Subcutaneous abdominal adipose tissue (tissue), 5 donors: ENCODE results near the gene FAAP20.

ENCODE experiments used
- H3K27ac ChIP-seq: one replicate; pipeline ENCODE4 v1.7.0; 2013; ENCODE audit warnings: low read depth, mild to moderate bottlenecking, inconsistent platforms, low read length, moderate library complexity
- H3K27me3 ChIP-seq, 5 donors: one replicate each; pipeline ENCODE4 v1.7.0; 2013; ENCODE audit warnings: low read length in 5 of 5, inconsistent platforms in 1 of 5; ENCODE audit not compliant: control insufficient read depth in 5 of 5, insufficient read depth in 4 of 5
- H3K36me3 ChIP-seq, 5 donors: one replicate each; pipeline ENCODE4 v1.7.0; 2013; ENCODE audit warnings: low read length in 5 of 5; ENCODE audit not compliant: control insufficient read depth in 5 of 5, insufficient read depth in 5 of 5
- H3K4me1 ChIP-seq, 5 donors: one replicate each; pipeline ENCODE4 v1.7.0; 2013; ENCODE audit warnings: low read length in 5 of 5, mild to moderate bottlenecking in 3 of 5, moderate library complexity in 1 of 5; ENCODE audit not compliant: control insufficient read depth in 5 of 5, insufficient read depth in 5 of 5
- H3K4me3 ChIP-seq, 5 donors: one replicate each; pipeline ENCODE4 v1.7.0; 2013; ENCODE audit warnings: low read length in 5 of 5, low read depth in 1 of 5
- H3K9ac ChIP-seq, 5 donors: one replicate each; pipeline ENCODE4 v1.7.0; 2013; ENCODE audit warnings: low read length in 5 of 5, mild to moderate bottlenecking in 4 of 5, moderate library complexity in 3 of 5
- H3K9me3 ChIP-seq, 5 donors: one replicate each; pipeline ENCODE4 v1.7.0; 2013; ENCODE audit warnings: low read length in 5 of 5; ENCODE audit not compliant: control insufficient read depth in 5 of 5
- donor health status: healthy.
- donor health status: healthy.
- donor health status: healthy.
- donor health status: healthy.
- donor health status: healthy.

FAAP20 gene

GRCh38 chr1:2178875-2179274 is 15.7 kb downstream of the FAAP20 start:
- H3K9me3 ChIP-seq: no peaks in the 10 kb centered on the region
- peaks cover 0 to 18% (median 11%) of the 10 kb centered on the region in 5 donors for H3K27me3 ChIP-seq
- H3K9ac ChIP-seq: no peak overlapping the region
- no peak overlapping the region for H3K4me3 ChIP-seq
- peaks cover 0 to 10% (median 7%) of the 10 kb centered on the region in 5 donors for H3K4me1 ChIP-seq
- H3K27ac ChIP-seq: no peak overlapping the region
- H3K36me3 ChIP-seq: no peaks in the 10 kb centered on the region

DNA sequence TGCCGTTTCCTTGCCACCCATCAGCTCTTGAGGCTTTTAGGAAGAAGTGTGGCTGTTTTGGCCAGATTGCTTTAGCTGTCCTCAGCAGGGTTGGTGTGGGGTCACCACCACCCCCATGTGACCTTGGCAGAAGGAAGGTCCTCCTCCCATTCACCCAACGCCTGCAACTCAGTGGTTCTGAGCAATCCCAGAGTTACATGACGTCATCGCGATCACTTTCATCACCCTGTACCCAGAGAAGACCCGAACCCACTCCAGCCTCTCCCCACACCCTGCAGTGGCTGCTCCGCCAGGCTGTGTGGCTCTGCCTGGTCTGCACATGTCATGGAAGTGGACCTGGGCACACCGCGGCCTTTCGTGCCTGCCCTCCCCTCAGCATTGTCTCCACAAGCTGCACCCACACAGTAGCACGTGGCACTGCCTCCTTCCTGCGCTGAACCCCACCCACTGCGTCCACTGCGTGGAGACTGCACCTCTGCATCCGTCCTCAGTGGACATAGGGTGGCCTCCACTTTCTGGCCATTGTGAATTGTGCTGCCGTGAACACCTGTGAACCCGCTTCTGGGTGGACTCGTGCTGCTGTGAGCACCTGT is 16.5 kb downstream of the FAAP20 start:
- Histone ChIP-seq H3K9me3 (no peaks in the 10 kb centered on the region), H3K36me3 (no peaks in the 10 kb centered on the region), H3K4me1 (peaks cover 0 to 10% (median 7%) of the 10 kb centered on the region in 5 donors), H3K9ac (no peak overlapping the region), H3K4me3 (no peak overlapping the region), H3K27ac (no peak overlapping the region), H3K27me3 (peaks cover 0 to 20% (median 11%) of the 10 kb centered on the region in 5 donors)

DNA sequence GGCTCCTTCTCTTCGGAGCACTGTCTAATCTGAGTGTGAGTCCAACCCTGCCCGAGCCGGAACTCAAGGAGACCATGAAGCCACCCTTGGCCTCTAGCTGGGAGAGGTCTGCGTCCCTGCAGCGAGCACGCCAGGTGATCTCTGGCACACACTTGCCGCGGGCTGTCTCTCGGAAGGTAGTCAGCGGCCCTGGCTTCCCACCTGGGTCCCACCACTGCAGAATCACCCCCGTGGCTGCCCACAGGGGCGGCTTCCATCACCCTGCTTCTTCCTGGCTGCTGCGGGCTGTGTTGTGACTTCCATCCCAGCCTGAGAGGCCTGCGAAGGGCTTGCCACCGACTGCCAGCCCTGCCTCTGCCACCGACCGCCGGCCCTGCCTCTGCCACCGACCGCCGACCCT is 17.0 kb downstream of the FAAP20 start:
- H3K4me1 ChIP-seq: peaks cover 0 to 10% (median 7%) of the 10 kb centered on the region in 5 donors
- no peaks in the 10 kb centered on the region for H3K36me3 ChIP-seq
- no peak overlapping the region for H3K4me3 ChIP-seq
- no peaks in the 10 kb centered on the region for H3K9me3 ChIP-seq
- H3K27ac ChIP-seq: no peak overlapping the region
- no peak overlapping the region for H3K9ac ChIP-seq
- peaks cover 0 to 24% (median 11%) of the 10 kb centered on the region in 5 donors for H3K27me3 ChIP-seq

- H3K4me1 ChIP-seq: peaks cover 0 to 10% (median 7%) of the 10 kb centered on the region in 5 donors
- no peak overlapping the region for H3K4me3 ChIP-seq
- H3K36me3 ChIP-seq: no peaks in the 10 kb centered on the region
- H3K27me3 ChIP-seq: peaks cover 0 to 27% (median 14%) of the 10 kb centered on the region in 5 donors
- H3K9ac ChIP-seq: no peak overlapping the region
- H3K27ac ChIP-seq: no peak overlapping the region
- H3K9me3 ChIP-seq: no peaks in the 10 kb centered on the region
Observed at GRCh38 chr1:2176615-2177014, 18.0 kb downstream of the FAAP20 start.

DNA sequence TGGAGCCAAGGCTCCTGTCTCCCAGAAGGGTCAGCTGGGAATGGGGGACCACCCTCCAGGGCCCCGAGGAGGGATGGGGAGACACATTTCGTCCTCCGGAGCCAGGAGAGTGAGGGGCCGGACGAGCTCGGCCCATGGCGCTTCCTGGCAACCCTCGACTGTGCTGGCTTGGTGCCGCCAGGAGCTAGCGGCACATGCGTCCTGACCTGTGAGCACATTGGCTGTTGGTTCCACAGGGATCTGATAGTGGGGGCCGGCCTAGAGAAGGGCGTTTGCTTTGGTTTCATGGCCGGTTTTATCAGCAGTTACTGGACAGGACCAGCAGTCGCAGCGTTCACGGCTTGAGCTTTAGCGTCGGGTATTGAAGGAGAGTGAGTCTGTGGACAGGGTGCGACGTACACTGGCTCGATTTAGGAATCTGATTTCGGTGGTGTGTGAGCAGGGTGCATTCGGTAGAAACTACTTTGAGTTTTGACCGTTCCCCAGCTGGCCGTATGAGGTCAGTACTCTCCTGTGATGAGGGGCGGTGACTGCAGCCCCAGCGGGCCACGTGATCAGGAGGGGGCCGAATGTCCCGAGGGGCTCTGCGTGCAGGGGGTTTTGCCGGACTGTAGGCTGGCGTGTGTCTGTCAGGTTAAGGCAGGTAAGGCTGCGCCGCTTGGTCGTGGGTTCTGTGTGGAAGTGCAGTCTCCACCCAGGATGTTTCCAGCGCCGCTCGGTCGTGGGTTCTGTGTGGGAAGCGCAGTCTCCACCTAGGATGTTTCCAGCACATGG is 18.7 kb downstream of the FAAP20 start:
- H3K4me3 ChIP-seq: no peak overlapping the region
- H3K27me3 ChIP-seq: peaks cover 0 to 27% (median 14%) of the 10 kb centered on the region in 5 donors
- H3K9ac ChIP-seq: no peak overlapping the region
- H3K9me3 ChIP-seq: no peaks in the 10 kb centered on the region
- H3K27ac ChIP-seq: no peak overlapping the region
- no peaks in the 10 kb centered on the region for H3K36me3 ChIP-seq
- H3K4me1 ChIP-seq: peaks cover 0 to 10% (median 7%) of the 10 kb centered on the region in 5 donors

DNA sequence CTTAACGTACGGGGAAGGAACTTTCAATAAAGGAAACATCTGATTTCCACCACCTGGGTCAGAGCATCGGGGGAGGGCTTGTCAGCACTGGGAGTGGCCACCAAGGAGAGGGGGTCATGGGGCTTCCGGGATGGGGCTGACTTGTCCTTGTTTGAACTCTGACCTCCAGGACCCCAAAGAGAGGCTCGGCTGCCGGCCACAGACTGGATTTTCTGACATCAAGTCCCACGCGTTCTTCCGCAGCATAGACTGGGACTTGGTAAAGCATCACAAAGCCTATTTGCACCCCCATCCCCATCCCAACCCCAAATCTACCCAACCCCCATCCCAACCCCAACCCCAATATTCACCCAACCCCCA is 19.5 kb downstream of the FAAP20 start:
- Histone ChIP-seq H3K9ac (peak overlapping the region in 3 of 5 donors; percentile 28 to 71 (median 54)), H3K4me3 (peak overlapping the region in 3 of 5 donors; percentile 52 to 64 (median 58)), H3K27ac (no peak overlapping the region)

DNA sequence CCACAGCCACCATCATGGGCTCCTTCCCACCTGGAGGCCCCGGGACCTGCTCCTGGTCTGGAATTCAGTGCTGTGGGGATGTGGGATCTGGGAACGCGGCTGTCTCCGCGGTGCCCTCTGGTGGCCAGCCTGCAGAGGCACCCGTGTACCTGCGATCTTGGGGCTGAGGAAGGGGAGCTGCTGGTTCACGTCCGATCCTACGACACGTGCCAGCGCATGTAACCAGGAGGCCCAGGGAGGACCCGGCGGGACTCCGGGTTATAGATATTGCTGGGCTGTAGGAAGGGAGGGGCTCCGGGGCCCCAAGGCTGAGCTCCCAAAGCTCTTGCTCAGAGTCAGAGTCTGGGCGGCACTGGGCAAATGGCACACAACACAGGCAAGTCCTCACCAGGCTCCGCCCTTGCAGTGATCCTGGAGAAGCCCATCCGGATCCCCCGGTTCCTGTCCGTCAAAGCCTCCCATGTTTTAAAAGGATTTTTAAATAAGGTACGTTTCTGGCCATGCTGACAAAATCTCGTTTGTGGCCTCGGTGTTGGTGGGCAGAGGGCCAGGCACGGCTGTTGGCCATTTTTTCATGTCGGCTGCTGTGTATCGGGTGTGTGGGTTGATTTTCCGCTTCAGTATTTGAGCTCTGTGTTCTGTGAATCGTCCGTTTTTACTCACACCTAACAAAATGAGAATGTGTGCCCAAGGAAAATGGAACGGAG is 20.1 kb downstream of the FAAP20 start:
- H3K9ac ChIP-seq: peak overlapping the region; percentile 28 to 71 (median 54)

More for the DNA sequence above, 19.5 kb downstream of the FAAP20 start:
- Histone ChIP-seq H3K4me1 (peaks cover 0 to 10% (median 7%) of the 10 kb centered on the region in 5 donors), H3K36me3 (no peaks in the 10 kb centered on the region), H3K27me3 (peaks cover 3 to 29% (median 14%) of the 10 kb centered on the region in 5 donors), H3K9me3 (no peaks in the 10 kb centered on the region)

DNA sequence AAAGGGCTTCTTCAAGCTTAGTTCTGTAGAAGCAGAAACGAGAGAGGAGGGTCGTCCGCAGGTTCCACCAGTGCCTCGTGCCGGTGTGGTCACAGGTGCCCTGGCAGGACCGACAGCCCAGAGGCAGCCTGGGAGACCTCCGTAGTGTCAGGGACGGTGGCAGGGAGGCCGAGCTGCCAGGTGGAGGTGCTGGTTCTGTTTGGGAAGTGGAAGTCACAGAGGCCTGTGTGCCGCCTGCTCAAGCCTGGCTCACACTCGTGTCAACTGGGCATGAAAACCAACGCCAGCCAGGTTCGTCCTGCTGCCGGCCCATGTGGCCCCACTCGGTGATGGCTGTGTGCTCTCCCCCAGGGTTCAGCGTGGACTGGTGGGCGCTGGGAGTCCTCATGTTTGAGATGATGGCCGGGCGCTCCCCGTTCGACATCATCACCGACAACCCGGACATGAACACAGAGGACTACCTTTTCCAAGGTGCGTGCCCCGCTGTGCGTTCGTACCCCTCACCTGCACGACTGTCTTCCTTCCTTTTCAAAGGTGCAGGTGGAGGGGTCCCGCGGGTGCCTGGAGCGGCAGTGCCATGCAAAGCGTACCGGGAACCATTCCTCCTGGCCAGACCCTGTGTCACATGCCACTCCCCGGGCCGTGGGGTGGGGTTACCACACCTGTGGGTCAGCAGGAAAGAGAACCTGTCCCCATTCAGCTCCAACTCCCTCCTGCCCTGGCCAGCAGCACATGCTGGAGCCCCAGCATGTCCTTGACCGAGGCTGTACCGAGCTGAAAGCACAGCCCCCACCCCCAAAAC is 20.8 kb downstream of the FAAP20 start:
- peak overlapping the region in 1 of 5 donors; percentile 59 for H3K4me3 ChIP-seq
- H3K4me1 ChIP-seq: peaks cover 0 to 10% (median 7%) of the 10 kb centered on the region in 5 donors
- peaks cover 6 to 26% (median 14%) of the 10 kb centered on the region in 5 donors for H3K27me3 ChIP-seq
- H3K9me3 ChIP-seq: no peaks in the 10 kb centered on the region
- peak overlapping the region in 1 of 5 donors; percentile 71 for H3K9ac ChIP-seq
- no peaks in the 10 kb centered on the region for H3K36me3 ChIP-seq
- H3K27ac ChIP-seq: no peak overlapping the region

More for the DNA sequence above, 20.1 kb downstream of the FAAP20 start:
- H3K4me3 ChIP-seq: peak overlapping the region; percentile 47 to 64 (median 58)
- peaks cover 6 to 31% (median 14%) of the 10 kb centered on the region in 5 donors for H3K27me3 ChIP-seq
- H3K36me3 ChIP-seq: no peaks in the 10 kb centered on the region
- H3K4me1 ChIP-seq: peaks cover 0 to 10% (median 7%) of the 10 kb centered on the region in 5 donors
- no peak overlapping the region for H3K27ac ChIP-seq
- no peaks in the 10 kb centered on the region for H3K9me3 ChIP-seq

GRCh38 chr1:2172551-2173146 is 21.9 kb downstream of the FAAP20 start:
- Histone ChIP-seq H3K27ac (no peak overlapping the region), H3K4me1 (peaks cover 0 to 10% (median 7%) of the 10 kb centered on the region in 5 donors), H3K27me3 (peaks cover 6 to 24% (median 12%) of the 10 kb centered on the region in 5 donors), H3K36me3 (no peaks in the 10 kb centered on the region), H3K4me3 (no peak overlapping the region), H3K9me3 (no peaks in the 10 kb centered on the region), H3K9ac (no peak overlapping the region)
